Activated naive CD4-positive, alpha-beta T cell treated with Interleukin-2 at 50 U/mL for 16 hours (primary cell): ENCODE results near the gene ENPP6.
"Not testable (repeated sequence)": the region's sequence is repeated elsewhere in the genome, so short reads cannot be mapped to it uniquely, and the experiment has no call there.

ENCODE experiments used
- DNase-seq: peaks from one replicate; pipeline ENCODE4 v3.0.0-alpha.2; 2020

The ENPP6 gene

GRCh38 chr4:184146951-184147350, 70.7 kb downstream of the ENPP6 start:
- no peak for DNase-seq

- no peak for DNase-seq
Observed at GRCh38 chr4:184145596-184145995, 72.1 kb downstream of the ENPP6 start.

GRCh38 chr4:184143770-184144564, 73.7 kb downstream of the ENPP6 start:
- DNase-seq, result no peak

GRCh38 chr4:184142121-184143000, 75.3 kb downstream of the ENPP6 start:
- DNase-seq, result no peak

- DNase-seq, result not testable (repeated sequence)
Observed at GRCh38 chr4:184140901-184141300, 76.8 kb downstream of the ENPP6 start.

GRCh38 chr4:184136525-184136924, 81.1 kb downstream of the ENPP6 start:
- DNase-seq, result no peak

- DNase-seq, result no peak
Observed at GRCh38 chr4:184126800-184127199, 90.9 kb downstream of the ENPP6 start.

- no peak for DNase-seq
Observed at GRCh38 chr4:184122631-184123408, 94.9 kb downstream of the ENPP6 start.

GRCh38 chr4:184120549-184121127, 97.0 kb downstream of the ENPP6 start:
- DNase-seq, result no peak

- no peak for DNase-seq
Observed at GRCh38 chr4:184117662-184118199, 99.9 kb downstream of the ENPP6 start.

- no peak for DNase-seq
Observed at GRCh38 chr4:184115399-184115798, 102.3 kb downstream of the ENPP6 start.

GRCh38 chr4:184114431-184114830, 103.2 kb downstream of the ENPP6 start:
- no peak for DNase-seq

GRCh38 chr4:184112006-184112550, 105.6 kb downstream of the ENPP6 start:
- DNase-seq, result no peak

GRCh38 chr4:184111233-184111832, 106.3 kb downstream of the ENPP6 start:
- DNase-seq, result no peak

GRCh38 chr4:184110452-184111224, 107.0 kb downstream of the ENPP6 start:
- DNase-seq, result no peak

GRCh38 chr4:184108006-184108501, 109.6 kb downstream of the ENPP6 start:
- DNase-seq, result no peak

- no peak for DNase-seq
Observed at GRCh38 chr4:184104419-184105101, 113.1 kb downstream of the ENPP6 start.

- DNase-seq, result no peak
Observed at GRCh38 chr4:184103527-184104264, 114.0 kb downstream of the ENPP6 start.

GRCh38 chr4:184102927-184103326, 114.7 kb downstream of the ENPP6 start:
- DNase-seq, result no peak
